Measurements from ENCODE around the gene MYO1B. TPM values are rescaled to one million over a fixed set of nuclear protein-coding genes. Genes with fewer than 3 reads are reported as not detected.

The MYO1B gene
- total and polyA plus RNA-seq, 8 donors: 136 to 305 (median 197) TPM

DNA sequence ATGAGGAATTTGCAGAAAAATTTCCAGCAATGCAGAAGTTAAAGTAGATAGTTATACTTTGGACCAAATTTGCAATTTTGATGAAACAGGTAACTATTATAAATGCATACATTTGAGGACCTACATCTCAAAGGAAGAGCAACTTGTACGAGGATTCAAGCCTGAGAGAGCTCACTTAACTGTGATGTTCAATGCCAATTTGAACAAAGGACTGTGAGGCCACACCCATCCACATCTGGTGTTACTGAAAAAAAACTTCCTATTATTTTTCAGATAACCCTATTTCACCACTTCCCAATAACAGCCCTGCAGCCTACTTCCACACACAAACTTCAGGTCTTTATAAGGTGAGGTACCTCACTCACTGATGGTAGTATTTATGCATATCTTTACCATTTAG, 229.3 kb downstream of the MYO1B start:
- Histone ChIP-seq H3K9me3 (no peaks in the 10 kb centered on the region), H3K27me3 (no peaks in the 10 kb centered on the region), H3K4me3 (no peak overlapping the region), H3K36me3 (no peaks in the 10 kb centered on the region), H3K4me1 (peaks cover 0 to 10% of the 10 kb centered on the region in 2 donors), H3K27ac (no peak overlapping the region)
- TF ChIP-seq, protein P1, sequence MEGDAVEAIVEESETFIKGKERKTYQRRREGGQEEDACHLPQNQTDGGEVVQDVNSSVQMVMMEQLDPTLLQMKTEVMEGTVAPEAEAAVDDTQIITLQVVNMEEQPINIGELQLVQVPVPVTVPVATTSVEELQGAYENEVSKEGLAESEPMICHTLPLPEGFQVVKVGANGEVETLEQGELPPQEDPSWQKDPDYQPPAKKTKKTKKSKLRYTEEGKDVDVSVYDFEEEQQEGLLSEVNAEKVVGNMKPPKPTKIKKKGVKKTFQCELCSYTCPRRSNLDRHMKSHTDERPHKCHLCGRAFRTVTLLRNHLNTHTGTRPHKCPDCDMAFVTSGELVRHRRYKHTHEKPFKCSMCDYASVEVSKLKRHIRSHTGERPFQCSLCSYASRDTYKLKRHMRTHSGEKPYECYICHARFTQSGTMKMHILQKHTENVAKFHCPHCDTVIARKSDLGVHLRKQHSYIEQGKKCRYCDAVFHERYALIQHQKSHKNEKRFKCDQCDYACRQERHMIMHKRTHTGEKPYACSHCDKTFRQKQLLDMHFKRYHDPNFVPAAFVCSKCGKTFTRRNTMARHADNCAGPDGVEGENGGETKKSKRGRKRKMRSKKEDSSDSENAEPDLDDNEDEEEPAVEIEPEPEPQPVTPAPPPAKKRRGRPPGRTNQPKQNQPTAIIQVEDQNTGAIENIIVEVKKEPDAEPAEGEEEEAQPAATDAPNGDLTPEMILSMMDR (IDR thresholded peaks at IDR 0.05): no peak
- no peak for ATAC-seq
- intact Hi-C loops (cut with DNase I): no loop called here
- DNase-seq: no peak

Other genes with a start within 250 kb of the MYO1B start
- gene STAT1, start 231.2 kb upstream of the MYO1B start, total RNA-seq: 100 to 1,000 TPM; 118 to 144 TPM
- gene STAT1, start 231.2 kb upstream of the MYO1B start, polyA plus RNA-seq (ENCODE audit: insufficient read length in 6 of 6): 10 to 100 TPM; 54.0 to 66.9 (median 63.4) TPM
- 1 to 10 TPM; 4.4 to 4.5 TPM for gene STAT4, start 94.4 kb upstream of the MYO1B start, total RNA-seq
- 10 to 100 TPM in 2 of 6 donors, 1 to 10 TPM in 4; 6.5 to 11.5 (median 8.6) TPM for gene STAT4, start 94.4 kb upstream of the MYO1B start, polyA plus RNA-seq (ENCODE audit: insufficient read length in 6 of 6)

Measured in left lung (tissue), 10 donors.